GM12892 (cell line): ENCODE measurements around the gene SOS2.
"Not testable (repeated sequence)": the region's sequence is repeated elsewhere in the genome, so short reads cannot be mapped to it uniquely, and the experiment has no call there.

Experiments used
- DNase-seq: peaks from one replicate; pipeline ENCODE4 v3.0.0; 2011; ENCODE audit not compliant: insufficient read length
- FAIRE-seq: peaks from 2 replicates; lab custom pipeline; 2011; peaks lifted over from hg19 to GRCh38; lab: Jason Lieb, UNC
- POLR2A ChIP-seq: IDR thresholded peaks from 2 replicates; pipeline ENCODE4 v1.6.1; 2011; ENCODE audit warnings: low read depth, low read length, control low read depth
- POLR2AphosphoS5 ChIP-seq: IDR thresholded peaks from 2 replicates; pipeline ENCODE4 v1.6.1; 2011; ENCODE audit warnings: low read depth, low read length, control low read depth
- TAF1 ChIP-seq: IDR thresholded peaks from 2 replicates; pipeline ENCODE4 v1.6.1; 2011; ENCODE audit warnings: low read depth, mild to moderate bottlenecking, control low read depth, low read length, borderline replicate concordance

SOS2 gene

DNA sequence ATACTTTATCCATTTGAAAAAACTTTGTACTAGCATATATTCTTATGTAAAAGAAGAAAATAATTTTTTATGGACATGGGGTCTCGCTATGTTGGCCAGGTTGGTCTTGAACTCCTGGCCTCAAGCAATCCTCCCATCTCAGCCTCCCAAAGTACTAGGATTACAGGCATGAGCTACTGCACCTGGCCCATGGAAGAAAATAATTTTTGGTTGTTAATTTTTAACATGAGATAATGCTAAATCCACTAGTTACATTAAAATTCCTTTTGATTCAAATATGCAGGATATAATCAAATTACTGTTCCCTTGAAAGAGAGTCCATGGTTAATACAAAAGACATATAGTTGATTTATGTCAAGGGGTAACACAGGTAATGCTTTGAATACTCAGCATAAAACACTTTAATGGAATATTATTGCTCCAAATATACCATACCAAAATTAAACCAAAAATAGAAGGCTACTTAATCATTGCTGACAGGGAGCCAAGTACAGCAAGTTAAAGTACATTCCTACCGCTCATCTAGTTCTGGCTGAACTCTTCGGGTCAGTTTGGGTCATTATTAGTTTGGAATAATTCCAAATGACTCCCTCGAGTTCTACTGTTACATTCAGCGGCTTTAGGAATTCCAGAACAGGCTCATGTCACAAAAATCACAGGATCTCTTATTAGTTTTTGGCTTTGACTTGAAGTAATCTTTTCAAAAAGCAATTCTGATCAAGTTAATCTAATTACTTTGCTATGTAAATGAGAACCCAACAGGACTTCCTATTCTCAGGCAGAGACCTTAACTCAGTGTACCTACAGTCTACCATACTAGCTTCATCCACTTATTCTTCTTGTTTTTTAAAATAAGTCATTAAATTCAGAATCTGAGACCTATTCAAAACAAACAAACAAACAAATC, 6.1 kb downstream of the SOS2 start:
- FAIRE-seq (no peak), DNase-seq (no peak)
- TF ChIP-seq POLR2AphosphoS5 (no peak), POLR2A (no peak)

DNA sequence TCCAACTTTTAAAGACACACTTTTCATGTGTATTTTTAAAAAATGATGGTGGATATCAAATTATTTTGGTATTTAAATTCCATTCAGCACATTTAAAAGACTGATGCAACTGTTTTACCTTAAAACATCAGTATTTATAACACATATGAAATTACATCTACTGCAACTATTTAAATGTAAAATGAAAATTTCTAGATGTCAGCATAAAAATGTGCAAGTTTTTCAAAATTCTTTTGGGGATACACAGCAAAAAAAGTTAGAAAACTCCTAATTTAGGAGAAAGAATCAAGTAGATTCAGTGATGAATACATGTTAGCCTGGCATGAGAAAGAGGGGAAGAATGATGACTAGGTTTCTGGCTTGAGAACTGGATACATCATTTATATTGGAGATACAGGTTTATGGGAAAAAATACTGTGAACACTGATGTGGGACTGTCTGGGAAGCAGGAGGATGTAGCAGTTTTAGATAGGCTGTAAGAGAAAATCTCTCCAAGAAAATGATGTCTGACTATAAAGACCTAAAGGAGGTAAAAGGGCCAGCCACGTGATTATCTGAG, 9.2 kb downstream of the SOS2 start:
- TF ChIP-seq POLR2A (no peak), TAF1 (no peak), POLR2AphosphoS5 (no peak)
- FAIRE-seq, result no peak

DNA sequence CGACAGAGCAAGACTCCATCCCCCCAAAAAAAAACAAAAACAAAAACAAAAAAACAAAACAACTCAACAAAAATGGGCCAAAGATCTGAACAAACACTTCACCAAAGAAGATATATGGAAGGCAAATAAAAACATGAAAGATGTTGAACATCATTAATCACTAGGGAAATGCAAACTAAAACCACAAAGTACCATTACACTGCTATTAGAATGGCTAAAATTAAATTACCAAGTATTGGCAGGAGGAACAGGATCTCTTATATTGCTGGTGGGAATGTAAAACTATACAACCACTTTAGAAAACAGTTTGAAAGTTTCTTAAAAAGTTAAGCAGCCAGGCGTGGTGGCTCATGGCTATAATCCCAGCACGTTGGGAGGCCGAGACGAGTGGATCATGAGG, 12.9 kb downstream of the SOS2 start:
- FAIRE-seq (no peak), DNase-seq (no peak)
- no peak for TF ChIP-seq POLR2A
- no peak for TF ChIP-seq TAF1
- no peak for TF ChIP-seq POLR2AphosphoS5

More for the DNA sequence above, 9.2 kb downstream of the SOS2 start:
- no peak for DNase-seq

DNA sequence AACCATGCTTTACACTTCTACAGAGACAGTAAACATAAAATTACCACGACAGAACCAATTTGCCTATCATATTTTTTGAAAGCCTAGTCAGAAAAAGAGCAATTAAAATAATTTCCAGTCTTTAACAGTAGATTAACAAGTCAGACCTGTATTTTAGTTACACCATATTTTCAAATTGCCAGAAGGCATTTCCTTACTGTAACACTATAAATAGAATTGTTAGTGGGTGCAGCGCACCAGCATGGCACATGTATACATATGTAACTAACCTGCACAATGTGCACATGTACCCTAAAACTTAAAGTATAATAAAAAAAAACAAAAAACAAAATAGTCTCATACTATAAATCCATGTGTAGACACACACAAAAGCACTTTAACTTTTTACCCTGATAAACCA, 16.0 kb downstream of the SOS2 start:
- no peak for TF ChIP-seq POLR2AphosphoS5
- TF ChIP-seq TAF1, result no peak
- TF ChIP-seq POLR2A, result no peak
- DNase-seq (no peak), FAIRE-seq (no peak)

DNA sequence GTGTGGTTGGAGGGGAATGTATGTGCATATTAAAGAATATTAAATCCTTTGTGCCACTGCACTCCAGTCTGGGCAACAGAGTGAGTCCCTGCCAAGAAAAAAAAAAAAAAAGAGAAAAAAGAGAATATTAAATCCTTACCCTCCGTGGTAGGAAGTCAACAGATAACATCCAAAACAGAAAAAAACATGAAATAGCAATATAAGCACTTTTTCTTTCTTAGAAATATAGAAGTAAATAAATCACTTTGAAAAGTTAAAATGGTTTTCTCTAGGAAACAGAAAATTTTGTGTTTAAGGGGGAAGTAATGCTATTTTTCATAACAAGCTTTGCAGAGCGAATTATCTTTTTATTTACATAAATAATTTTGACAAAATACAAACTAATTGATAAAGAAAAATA, 17.6 kb downstream of the SOS2 start:
- TF ChIP-seq TAF1 (no peak), POLR2A (no peak), POLR2AphosphoS5 (no peak)
- FAIRE-seq, result no peak

DNA sequence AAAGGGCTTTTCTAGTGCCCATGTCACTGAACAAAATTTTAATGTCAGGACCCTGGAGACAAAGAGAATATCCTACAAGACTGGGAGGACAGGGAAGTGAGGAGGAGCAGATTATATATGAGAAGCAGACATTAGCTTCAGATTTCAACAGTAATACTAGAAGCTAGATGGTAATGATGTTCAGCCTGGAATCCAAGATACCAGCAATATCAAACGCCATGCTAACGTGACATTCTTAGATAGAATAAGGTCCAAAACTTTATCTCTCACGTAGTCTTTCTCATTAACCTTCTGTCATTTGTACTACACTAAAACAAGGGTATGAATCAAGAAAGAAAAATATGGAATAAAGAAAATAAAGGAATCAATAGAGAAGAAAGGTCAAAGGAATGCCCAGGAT, 18.7 kb downstream of the SOS2 start:
- DNase-seq (no peak), FAIRE-seq (no peak)
- TF ChIP-seq POLR2AphosphoS5, result no peak
- TF ChIP-seq TAF1, result no peak
- TF ChIP-seq POLR2A, result no peak

More for the DNA sequence above, 17.6 kb downstream of the SOS2 start:
- no peak for DNase-seq

DNA sequence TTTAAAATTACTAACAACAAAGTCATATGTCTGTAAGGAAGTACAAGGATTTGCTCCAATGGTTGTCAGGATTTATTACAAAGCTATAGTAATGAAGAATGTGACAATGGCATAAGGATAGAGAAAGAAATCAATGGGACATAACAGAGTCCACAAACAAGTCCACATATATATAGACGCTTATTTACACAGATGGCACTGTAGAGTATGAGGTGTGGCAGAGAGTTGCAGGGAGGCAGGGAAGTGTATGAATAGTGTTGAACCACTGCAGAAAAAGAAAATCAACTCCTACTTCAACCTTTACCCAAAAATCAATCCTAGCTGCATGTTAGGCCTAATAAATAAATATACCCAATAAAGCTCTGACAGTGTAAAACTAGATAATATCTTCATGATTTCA, 21.3 kb downstream of the SOS2 start:
- DNase-seq, result no peak
- TF ChIP-seq POLR2AphosphoS5 (no peak), POLR2A (no peak), TAF1 (no peak)
- no peak for FAIRE-seq

DNA sequence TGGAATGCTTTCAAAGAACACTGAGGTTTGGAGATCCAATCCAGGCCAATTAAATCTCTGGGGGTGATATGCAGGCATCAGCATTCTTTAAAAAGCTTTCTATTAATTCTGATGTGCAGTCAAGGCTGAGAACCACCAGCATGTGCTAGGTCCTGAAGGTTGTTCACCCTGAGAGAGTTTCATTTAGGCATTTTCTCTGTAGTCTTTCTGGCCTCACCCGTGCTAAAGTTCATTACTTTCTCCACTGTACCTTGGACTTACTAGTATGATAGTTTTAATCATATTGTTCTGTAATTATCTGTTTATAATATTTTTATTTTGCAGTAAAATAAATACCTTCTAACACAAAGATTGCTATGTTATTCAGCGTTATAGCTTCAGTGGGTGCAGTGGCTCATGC, 32.9 kb downstream of the SOS2 start:
- no peak for FAIRE-seq
- TF ChIP-seq TAF1 (no peak), POLR2A (no peak), POLR2AphosphoS5 (no peak)
- no peak for DNase-seq

DNA sequence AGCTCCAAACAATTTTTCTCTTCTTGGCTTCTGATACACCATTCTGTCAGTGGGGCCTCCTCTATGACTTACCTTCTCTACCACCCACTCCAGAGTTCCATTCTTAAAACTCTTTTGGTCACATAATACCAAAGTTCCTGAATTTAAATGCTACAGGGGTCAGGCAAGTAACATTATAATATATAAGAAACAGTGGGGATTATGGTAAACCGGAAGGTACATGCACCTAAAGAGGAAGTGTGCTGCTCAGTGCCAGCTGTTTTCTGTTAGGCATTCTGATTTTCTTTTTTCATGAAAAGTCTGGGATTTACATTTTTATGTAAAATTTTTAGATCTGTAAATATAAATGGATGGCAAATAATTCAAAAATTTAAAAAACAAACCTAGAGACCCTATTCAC, 39.9 kb downstream of the SOS2 start:
- no peak for FAIRE-seq
- DNase-seq, result no peak
- TF ChIP-seq TAF1 (no peak), POLR2A (no peak), POLR2AphosphoS5 (no peak)

DNA sequence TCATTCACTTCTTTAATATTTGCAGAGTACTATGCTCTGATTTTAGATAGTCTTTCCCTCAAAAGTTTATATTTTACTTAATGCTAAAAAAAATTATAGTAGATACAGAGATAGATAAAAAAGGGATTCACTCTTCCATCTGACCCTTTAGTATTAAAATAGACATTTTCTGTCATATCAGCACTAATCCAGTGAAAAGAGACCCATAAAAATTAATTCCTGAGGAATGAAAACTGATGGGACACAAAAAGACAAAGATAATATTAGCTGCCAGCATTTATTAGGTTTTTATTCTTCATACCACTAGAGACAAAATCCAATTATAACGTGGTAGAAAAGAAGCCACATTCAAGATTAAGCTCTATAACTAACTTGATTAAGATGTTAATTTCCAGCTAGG, 45.3 kb downstream of the SOS2 start:
- DNase-seq, result no peak
- no peak for FAIRE-seq
- TF ChIP-seq POLR2A, result no peak
- no peak for TF ChIP-seq TAF1
- TF ChIP-seq POLR2AphosphoS5, result no peak

DNA sequence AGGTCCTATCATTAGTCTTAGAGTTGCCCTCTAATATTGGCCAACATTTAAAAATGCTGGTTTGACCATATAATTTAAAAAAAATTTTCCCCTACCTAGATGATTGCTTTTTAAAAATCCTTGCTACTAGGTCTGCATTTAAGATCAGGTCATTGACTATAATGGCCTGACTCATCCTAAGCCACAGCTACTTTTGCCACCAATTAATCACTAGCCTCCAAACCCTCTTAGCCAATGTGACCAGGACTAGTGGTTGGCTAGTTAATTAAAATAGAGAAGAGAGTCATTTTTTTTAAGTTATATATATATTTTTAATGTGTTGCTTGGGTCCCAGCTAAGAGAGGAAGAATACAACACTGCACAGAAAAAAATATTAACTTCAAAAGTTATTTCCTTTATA, 57.5 kb downstream of the SOS2 start:
- FAIRE-seq, result no peak
- DNase-seq, result no peak
- TF ChIP-seq POLR2AphosphoS5 (no peak), TAF1 (no peak), POLR2A (no peak)

DNA sequence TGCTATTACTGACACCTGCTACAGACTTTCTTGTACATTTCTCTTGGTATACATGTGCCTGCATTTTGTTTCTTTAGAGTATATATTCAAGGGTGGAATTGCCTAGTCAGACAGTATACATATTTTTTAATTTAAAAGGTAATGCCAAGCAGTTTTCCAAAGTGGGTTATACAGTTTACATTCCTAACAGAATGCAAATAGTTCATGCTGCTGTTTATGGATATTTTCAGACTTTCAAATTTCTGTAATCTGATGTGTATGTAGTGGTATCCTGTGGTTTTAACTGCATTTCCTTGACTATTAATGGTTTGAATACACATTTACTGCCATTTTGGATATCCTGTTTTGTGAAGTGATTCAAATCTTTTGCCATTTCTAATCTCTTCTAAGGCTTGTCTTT, 59.5 kb downstream of the SOS2 start:
- no peak for DNase-seq
- TF ChIP-seq POLR2A (no peak), TAF1 (no peak)
- FAIRE-seq, result no peak

DNA sequence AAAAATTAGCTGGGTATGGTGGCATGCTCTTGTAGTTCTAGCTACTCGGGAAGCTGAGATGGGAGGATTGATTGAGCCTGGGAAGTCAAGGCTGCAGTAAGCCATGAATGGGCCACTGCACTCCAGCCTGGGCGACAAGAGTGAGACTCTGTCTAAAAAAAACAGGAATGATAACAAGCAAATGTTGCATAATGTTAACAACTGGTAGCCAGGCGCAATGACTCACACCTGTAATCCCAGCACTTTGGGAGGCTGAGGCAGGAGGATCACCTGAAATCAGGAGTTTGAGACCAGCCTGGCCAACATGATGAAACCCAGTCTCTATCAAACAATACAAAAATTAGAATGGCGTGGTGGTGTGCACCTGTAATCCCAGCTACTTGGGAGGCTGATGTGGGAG, 64.0 kb downstream of the SOS2 start:
- DNase-seq, FAIRE-seq: not testable (repeated sequence)
